Measurements from ENCODE around the gene CADM2.

DNA sequence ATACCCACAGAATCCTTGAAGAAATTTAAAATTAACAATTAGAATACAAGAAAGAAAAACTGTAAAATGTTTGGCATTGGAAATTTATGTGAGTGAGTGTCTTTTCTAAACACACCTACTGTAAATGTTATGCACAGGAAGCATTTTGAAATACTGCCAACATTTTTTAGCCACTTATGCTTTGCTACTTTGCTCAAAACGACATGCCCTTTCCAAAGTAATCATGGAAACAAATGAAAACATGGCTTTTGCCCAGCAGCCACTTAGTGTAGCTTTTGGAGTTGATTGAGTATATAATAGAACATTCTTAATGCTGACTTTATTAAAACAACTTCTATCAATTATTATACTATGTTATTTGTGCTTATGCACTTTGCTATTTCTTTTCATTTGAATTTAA lies 823.0 kb downstream of the CADM2 start:
- TF ChIP-seq, protein P1, sequence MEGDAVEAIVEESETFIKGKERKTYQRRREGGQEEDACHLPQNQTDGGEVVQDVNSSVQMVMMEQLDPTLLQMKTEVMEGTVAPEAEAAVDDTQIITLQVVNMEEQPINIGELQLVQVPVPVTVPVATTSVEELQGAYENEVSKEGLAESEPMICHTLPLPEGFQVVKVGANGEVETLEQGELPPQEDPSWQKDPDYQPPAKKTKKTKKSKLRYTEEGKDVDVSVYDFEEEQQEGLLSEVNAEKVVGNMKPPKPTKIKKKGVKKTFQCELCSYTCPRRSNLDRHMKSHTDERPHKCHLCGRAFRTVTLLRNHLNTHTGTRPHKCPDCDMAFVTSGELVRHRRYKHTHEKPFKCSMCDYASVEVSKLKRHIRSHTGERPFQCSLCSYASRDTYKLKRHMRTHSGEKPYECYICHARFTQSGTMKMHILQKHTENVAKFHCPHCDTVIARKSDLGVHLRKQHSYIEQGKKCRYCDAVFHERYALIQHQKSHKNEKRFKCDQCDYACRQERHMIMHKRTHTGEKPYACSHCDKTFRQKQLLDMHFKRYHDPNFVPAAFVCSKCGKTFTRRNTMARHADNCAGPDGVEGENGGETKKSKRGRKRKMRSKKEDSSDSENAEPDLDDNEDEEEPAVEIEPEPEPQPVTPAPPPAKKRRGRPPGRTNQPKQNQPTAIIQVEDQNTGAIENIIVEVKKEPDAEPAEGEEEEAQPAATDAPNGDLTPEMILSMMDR (conservative IDR thresholded peaks at IDR 0.05; ENCODE audit: low read depth, low read length), result no peak
- no peak for TF ChIP-seq EZH2 (IDR thresholded peaks at IDR 0.05; ENCODE audit: borderline replicate concordance, low read depth, low read length, poor library complexity, severe bottlenecking)

Data from A673 (cell line).